ENCODE measurements around the gene ARRDC1.

Gene ARRDC1

GRCh38 chr9:137580209-137580953 lies 25.1 kb upstream of the ARRDC1 start:
- no peak for TF ChIP-seq CTCF (IDR thresholded peaks at IDR 0.05)
- Histone ChIP-seq H3K27ac (no peak overlapping the region), H3K4me3 (no peak overlapping the region)
- DNase-seq (ENCODE audit: low spot score) = no peak

DNA sequence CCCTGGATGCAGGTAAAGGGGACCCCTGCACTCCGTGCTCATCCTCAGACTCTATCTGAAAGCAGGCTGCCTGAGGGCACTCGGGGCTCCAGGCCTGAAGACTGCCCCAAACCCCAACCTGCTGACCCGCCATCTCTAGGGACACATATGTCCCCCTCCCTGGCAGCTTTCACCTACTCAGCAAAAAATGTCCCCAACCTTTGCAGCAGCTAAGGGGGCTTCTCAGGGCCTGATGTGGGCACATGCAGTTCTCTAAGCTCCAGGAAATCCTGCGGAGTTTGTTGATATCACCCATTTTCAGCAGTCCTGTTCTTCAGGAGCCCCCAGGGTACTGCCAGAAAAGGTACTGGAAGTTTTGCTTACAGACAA lies 24.5 kb upstream of the ARRDC1 start:
- DNase-seq (ENCODE audit: low spot score) = no peak
- Histone ChIP-seq H3K27ac (no peak overlapping the region), H3K4me3 (no peak overlapping the region)
- TF ChIP-seq CTCF (IDR thresholded peaks at IDR 0.05) = no peak

GRCh38 chr9:137581361-137582285 lies 23.9 kb upstream of the ARRDC1 start:
- Histone ChIP-seq H3K4me3 (no peak overlapping the region), H3K27ac (no peak overlapping the region)
- TF ChIP-seq CTCF (IDR thresholded peaks at IDR 0.05) = no peak
- DNase-seq (ENCODE audit: low spot score) = no peak

GRCh38 chr9:137582286-137582860 lies 23.1 kb upstream of the ARRDC1 start:
- Histone ChIP-seq H3K27ac (no peak overlapping the region), H3K4me3 (no peak overlapping the region)
- TF ChIP-seq CTCF (IDR thresholded peaks at IDR 0.05) = no peak
- DNase-seq (ENCODE audit: low spot score) = no peak

- no peak for TF ChIP-seq CTCF (IDR thresholded peaks at IDR 0.05)
- no peak for DNase-seq (ENCODE audit: low spot score)
- Histone ChIP-seq H3K27ac (no peak overlapping the region), H3K4me3 (no peak overlapping the region)
These were observed 22.1 kb upstream of the ARRDC1 start for GRCh38 chr9:137583347-137583746.

DNA sequence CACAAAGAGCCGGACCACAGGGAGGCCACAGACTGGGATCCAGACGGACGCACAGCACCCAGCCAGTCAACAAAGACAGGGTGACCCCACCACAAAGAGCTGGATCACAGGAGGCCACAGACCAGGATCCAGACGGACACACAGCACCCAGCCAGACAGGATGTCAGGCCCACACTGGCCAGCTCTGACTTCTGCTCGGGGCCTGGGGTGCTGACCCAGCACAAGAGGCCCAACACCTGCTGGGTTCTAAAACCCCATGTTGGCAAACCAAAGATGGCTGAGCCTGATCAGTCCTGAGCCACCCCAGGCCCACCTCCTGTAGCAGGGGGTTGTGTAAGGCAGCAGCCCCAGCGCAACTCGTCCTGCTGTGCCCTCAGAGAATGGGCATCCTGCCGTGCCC lies 21.5 kb upstream of the ARRDC1 start:
- DNase-seq (ENCODE audit: low spot score) = no peak
- TF ChIP-seq CTCF (IDR thresholded peaks at IDR 0.05) = no peak
- Histone ChIP-seq H3K27ac (no peak overlapping the region), H3K4me3 (no peak overlapping the region)

All from coronary artery (tissue), 2 donors.